Upper lobe of left lung (tissue), 4 donors: ENCODE results near the gene CDKN2A.

Experiments
- CTCF ChIP-seq, 6 experiments: fragments of 450-650 bp in 4 of 6; fragments of 200-600 bp in 2 of 6; sonication (generic) in 2 of 6; IDR thresholded peaks; one replicate each; pipeline ENCODE4 v1.5.1; 2016 to 2019; ENCODE audit warnings: antibody characterized with exemption in 6 of 6
- EP300 ChIP-seq, 4 donors: sonication (generic); formaldehyde crosslinking; IDR thresholded peaks; one replicate each; pipeline ENCODE4 v1.5.1; 2017; ENCODE audit warnings: antibody characterized with exemption in 4 of 4, control low read depth in 2 of 4
- POLR2A ChIP-seq, 4 donors: fragments of 450-650 bp; IDR thresholded peaks; one replicate each; pipeline ENCODE4 v1.5.1; 2016 to 2017; ENCODE audit warnings: antibody characterized with exemption in 4 of 4, mild to moderate bottlenecking in 2 of 4
- POLR2AphosphoS5 ChIP-seq, 2 donors: sonication (generic); formaldehyde crosslinking; IDR thresholded peaks; one replicate each; pipeline ENCODE4 v1.5.1; 2017; ENCODE audit warnings: antibody characterized with exemption in 2 of 2

GRCh38 chr9:21945606-21946005 is 48.6 kb downstream of the CDKN2A start:
- no peak for TF ChIP-seq CTCF (IDR thresholded peaks at IDR 0.05)
- TF ChIP-seq EP300 (IDR thresholded peaks at IDR 0.05): no peak
- no peak for TF ChIP-seq POLR2AphosphoS5 (IDR thresholded peaks at IDR 0.05)
- TF ChIP-seq POLR2A (IDR thresholded peaks at IDR 0.05): no peak
